CD4-positive, alpha-beta T cell treated with Interleukin-12 subunit alpha and Interleukin-12 subunit beta, for 1 hour (primary cell): ENCODE measurements around the gene GPX3.

Experiments
- DNase-seq: peaks from one replicate; pipeline ENCODE4 v3.0.0-alpha.2; 2020

The GPX3 gene

DNA sequence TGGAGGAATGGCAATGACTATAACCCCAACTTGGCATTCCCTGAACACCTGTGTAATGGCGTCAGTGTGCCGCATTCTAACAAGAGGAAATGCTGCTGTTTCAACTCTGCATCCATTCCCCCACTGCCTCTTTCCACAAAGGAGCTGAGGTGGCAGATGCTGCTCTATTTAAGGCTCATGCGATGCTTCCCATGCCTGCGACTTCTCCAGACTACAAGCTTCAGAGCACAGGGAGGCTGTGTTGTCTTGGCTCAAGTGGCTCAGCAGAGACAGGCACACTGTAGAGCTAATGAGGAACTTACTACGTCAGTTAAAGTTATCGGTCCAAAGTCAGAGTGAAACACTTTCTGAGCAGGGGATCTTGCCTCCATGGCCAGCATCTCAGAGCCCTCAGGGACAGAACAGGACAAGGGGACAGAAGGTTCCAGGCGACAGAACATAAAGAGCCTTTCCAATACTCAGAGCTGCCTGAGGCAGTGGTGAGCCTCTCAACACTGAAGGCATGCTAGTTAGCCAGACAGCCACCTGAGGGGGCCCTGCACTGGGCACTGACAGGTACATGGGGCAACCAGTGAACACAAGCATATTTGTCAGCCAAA, 38.6 kb downstream of the GPX3 start:
- DNase-seq = no peak

DNA sequence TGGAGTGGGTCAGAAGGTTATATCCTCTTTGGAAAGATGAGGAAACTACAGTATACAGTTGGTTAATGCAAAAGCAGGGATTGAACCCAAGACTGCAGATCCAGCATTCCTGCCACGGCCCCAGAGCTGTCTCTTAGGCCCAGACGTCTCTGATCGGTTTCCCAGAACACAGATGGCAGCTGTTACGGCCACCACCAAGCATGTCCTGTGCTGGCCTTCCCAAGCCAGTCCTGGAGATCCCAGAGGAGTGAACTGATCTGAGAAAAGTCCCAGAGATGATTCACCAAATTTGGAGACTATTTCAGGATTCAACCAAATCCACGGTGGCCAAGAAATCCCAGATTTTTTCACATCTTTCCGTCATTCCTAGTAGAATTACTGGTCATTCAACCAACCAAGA, 40.4 kb downstream of the GPX3 start:
- DNase-seq = no peak

DNA sequence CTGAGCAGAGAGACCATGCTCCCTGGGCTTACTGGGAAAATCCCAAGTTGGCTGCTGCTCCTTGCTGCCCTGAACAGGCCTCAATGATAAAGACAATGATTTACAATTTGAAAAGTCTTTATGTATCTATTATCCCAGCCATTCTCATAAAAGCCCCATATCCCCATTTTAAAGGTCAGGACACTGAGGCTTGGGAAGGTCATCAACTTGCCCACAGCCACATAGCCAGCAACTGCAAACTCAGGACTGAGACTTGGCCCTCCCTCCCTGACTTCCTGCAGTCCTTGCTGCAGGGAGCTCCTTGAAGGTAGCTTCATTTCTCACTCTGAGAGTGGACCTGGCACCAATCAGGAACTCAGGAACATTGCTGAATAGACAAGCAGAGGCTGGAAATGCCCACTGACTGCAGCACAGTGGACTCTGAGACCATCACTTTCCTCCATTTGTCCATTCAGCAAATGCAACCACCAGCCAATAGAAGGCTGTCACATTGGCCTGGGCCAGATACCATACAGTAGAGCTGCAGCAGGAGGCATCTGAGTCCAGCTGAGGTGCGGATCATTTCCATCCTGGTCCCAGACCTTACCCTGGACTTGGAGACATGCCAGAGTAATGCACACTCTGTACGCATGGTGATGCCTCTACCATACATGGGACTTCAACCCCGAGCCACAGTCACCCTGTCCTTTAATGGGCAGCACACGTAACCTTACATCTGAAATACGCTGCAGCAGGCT, 42.2 kb downstream of the GPX3 start:
- no peak for DNase-seq

DNA sequence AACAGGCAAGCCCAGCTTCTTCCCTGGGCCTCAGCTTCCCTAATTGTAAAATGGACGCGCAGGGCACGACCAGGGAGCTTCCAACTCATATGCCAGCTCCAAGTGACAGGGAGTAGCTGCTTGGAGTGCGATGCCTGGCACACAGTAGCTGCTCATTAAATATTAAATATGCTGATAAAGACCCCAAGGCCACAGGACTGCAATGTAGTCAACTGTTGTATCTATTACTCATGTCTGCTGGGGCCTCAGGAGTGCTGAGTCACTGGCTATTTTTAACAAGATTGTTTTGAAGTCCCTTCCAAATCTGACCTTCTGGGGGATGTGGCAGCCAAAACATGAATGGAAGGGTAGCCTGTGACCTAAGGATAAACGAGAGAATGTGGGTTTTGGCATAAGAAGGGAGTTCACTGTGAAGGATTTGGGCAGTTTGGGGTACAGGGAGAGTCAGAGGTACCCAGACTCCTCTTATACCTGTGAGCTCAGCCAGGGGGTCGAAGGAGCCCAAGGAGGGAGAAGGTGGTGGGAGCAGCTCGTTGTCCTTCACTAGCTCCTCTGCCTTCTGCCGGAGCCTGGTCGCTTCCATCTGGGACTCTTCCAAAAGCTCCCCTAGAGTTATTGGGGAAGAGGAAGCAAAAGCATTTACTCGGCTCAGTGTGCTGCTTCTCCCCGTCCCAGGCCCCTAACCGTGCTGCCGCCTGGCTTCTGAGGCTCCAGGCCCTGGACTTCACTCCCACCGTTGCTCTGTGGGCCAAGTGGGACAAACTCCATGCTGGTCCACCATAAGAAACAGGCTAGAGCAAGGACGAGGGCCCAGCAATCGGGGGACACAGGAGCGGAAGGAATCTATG, 43.0 kb downstream of the GPX3 start:
- no peak for DNase-seq

DNA sequence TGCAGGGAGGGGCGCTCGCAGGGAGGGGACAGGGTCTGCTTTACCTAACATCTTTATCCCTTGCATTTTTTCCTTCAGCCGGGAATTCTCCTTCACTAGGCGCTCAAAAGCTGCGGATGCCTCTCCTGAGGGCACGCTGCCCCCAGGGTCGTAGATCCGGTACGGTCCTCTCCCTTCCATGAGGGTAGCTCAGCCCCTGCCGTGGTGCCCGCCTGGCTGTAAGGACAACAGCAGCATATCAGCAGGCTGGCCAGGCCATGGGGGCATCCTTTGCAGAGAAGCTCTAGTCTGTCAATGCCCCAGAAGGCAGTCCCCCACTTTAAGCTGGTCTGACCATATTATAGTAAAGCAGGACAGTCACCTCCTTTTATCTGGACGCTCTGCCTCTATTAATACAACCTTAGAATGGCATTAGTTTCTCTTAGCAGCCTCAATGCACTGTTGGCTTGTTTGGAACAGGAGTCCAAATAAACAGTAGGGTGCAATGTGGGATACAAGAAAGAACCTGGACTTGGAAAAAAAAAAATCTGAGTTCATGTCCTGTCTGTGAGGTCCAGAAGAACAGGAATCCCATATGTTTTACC, 44.6 kb downstream of the GPX3 start:
- DNase-seq = no peak

DNA sequence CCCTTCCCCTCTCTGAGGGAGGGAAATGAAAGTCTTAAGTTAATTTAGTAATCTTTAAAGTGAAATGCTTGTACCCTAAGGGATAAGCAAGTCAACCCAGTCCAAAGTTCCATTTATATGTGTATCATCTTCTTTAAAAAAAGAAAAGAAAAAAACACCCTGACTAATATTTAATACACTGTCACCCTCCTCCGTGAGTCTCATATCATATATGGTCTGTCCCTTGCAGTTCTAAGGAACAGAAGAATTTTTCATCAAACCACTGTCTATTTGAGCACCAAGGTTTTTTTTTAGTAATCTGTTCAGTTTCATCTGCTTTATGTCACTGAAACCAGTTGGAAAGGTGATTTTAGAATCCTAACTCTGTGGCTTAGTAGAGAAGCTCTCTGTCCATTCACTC, 45.2 kb downstream of the GPX3 start:
- no peak for DNase-seq

- no peak for DNase-seq
Measured at GRCh38 chr5:151066920-151067319, 46.5 kb downstream of the GPX3 start.

GRCh38 chr5:151067632-151068432, 47.4 kb downstream of the GPX3 start:
- no peak for DNase-seq

DNA sequence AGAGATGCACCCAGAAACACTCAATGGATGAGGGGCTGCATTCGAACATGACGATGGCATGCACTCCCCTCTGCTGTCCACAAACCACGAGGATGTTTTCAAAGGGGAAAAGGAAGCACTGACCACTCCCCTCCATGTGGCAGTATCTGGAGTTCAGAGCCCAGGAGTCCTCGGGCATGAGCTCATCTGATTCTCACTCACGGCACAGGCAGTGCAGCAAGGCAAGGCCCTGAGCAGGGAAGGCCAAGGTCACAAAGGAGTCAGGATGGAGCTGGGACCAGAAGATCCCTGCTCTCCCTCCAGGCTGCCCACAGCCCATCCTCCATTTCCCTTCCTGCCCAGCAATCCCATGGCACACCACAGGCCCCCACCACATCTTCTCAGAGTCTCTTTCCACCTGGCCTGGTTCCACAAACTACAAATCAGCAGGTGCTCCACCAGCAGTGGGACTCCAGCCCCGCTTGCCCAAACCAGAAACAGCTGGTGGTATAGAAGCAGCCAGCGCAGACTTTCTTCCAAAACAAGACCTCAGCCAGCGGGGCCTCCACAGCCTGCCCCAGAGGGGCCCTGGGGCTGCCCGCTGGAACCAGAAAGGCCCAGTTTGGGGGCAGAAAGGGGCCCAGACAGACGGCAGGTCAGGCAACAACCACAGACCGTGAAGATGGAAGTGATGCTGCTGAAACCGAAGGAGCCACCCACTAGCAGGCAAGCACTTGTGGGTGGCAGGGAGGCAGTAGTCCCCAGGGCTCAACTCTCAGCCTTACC, 48.2 kb downstream of the GPX3 start:
- DNase-seq = peak; percentile 27

- no peak for DNase-seq
Measured at GRCh38 chr5:151070449-151070848, 50.1 kb downstream of the GPX3 start.

GRCh38 chr5:151071021-151071420, 50.6 kb downstream of the GPX3 start:
- DNase-seq = no peak

- no peak for DNase-seq
Measured at GRCh38 chr5:151071848-151072629, 51.6 kb downstream of the GPX3 start.

- DNase-seq = no peak
Measured at GRCh38 chr5:151072630-151073025, 52.2 kb downstream of the GPX3 start.

DNA sequence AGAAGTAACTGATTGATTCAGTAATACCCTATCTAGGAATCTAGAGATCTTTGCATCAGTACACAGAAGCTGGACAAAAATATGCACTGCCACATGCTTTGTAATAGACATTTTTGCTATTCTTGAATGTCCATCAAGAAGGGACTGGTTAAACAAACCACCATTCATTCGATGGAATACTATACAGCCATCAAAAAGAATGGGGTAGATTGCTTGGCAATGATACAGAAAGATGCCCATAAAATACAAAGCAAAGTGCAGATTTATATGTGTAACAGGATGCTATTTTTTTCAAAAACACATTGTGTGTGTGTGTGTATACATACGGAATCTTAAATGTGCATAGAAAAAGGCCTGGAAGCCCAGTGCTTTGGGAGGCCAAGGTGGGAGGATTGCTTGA, 52.9 kb downstream of the GPX3 start:
- DNase-seq = no peak

DNA sequence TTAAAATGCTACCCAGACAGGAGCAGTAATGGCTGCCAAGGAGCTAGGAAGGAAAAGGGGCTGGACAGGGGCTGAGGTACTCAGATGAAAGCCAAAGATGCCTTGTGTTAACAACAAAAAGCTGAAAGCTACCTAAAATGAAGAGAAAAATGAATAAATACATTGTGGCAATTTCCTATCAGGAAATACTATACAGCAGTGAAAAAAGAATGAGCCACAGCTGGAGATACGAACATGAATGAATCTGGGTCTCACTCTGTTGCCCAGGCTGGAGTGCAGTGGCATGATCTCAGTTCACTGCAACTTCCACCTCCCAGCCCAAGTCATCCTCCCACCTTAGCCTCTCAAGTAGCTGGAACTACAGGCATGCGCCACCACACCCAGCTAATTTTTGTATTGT, 54.2 kb downstream of the GPX3 start:
- no peak for DNase-seq

GRCh38 chr5:151075698-151076331, 55.4 kb downstream of the GPX3 start:
- no peak for DNase-seq

DNA sequence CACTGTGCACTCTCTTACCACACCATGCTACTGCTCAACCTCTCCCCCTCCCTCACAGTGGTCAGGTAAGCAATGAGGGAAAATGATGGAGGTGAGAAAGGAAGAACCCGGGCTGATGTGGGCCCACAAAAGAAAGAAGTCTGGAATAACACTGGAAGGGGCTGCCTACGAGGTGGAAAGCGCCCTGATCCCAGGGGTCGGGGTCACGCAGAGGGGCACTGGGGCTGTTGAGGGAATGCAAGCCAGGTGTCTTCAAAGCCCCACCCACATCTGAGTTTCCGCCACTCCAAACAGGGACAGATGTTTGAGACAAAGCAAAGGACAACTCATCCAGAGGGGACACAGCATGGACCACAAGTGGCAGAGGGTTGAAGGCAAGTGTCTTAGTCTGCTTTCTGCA, 56.2 kb downstream of the GPX3 start:
- no peak for DNase-seq

DNA sequence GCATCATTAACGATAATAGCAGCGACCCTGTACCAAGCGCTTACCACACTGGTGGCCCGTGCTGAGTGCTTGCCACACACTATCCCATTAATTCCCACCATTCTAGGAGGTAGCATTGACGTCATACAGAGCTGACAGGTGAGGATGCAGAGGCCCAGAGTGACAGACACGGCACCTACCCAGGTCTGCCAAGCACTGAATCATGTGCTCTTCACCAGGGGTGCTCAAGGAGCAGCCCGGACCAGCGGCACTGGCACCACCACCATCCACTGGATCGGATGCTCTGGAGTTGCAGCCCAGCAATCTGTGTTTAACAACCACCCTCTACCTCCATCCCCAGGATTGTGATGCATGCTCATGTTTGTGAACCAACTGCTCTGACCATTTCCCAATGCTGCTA, 57.0 kb downstream of the GPX3 start:
- no peak for DNase-seq

- DNase-seq = no peak
Measured at GRCh38 chr5:151077967-151078366, 57.6 kb downstream of the GPX3 start.
